Measurements from ENCODE around the gene ADCY3.

The ADCY3 gene

DNA sequence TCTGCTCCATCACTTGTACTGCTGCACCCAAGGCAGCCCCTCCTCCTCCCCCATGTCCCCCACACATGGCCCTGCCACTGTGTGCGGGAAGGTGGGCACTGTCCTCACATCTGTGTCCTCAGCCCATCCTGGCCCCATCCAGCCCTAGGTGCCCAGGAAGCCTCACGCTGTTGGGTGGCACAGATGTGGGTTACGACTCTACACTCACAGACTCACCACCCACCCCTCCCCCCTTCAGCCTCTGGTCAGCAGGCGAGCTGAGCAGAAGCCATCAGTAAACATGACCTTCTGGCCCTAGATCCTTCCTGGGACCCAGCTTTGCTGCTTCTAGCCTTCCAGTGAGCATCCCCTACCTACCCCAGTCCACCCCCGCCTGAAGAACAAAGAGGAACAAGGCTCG lies 43.0 kb downstream of the ADCY3 start:
- DNase-seq (ENCODE audit: extremely low read depth in 1 of 2, low read depth in 1 of 2), result no peak

DNA sequence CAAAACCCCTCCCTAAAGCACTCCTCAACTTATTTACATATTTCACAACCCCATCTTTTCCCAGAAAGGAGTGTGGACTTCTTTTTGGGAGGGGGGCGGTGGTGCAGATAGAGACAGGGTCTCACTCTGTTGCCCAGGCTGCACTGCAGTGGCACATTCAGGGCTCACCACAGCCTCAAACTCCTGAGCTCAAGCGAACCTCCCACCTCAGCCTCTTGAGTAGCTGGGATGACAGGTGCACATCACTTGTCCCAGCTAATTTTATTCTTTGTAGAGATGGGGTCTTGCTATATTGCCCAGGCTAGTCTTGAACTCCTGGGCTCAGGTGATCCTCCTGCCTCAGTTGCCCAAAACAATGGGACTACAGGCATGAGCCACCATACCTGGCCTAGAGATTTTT lies 44.1 kb downstream of the ADCY3 start:
- no peak for DNase-seq (ENCODE audit: extremely low read depth in 1 of 2, low read depth in 1 of 2)

DNA sequence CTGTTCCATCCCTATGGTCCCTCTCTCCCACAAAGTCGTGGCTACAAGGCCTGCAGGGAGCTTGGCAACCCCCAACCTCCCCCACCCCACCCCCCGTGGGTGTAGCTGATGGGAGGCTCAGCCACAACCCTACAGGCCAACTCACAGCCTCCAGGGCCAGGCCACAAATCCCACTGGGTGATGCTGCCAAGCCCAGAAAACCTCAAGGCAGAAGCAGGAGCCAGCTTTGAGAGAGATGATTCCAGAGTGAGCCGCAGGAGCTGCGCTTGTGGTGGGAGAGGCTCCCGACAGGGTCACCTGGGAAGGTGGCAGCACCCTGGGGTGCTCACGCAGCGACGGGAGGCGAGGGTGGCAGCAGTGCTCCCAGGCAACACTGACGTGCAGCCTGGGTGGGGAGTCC lies 44.8 kb downstream of the ADCY3 start:
- no peak for DNase-seq (ENCODE audit: extremely low read depth in 1 of 2, low read depth in 1 of 2)

DNA sequence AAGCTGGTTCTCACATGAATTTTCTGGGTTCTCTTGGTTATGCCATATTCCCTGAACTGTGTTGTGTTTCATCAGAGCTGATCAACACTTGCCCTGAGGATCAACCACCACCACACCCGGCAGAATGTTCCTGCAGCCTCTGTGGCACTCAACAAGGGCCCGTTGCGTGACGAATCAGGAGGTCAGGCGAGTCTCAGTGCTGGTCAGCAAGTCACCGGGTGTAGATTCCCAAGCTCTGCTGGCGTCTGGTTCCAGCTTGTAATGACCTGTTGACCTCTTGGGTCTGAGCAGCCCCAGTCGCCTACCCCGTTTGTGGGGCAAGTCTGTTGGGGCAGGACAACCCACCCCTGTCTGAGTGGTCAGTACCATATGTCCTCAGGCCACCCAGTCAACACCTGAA lies 46.0 kb downstream of the ADCY3 start:
- no peak for DNase-seq (ENCODE audit: extremely low read depth in 1 of 2, low read depth in 1 of 2)

DNA sequence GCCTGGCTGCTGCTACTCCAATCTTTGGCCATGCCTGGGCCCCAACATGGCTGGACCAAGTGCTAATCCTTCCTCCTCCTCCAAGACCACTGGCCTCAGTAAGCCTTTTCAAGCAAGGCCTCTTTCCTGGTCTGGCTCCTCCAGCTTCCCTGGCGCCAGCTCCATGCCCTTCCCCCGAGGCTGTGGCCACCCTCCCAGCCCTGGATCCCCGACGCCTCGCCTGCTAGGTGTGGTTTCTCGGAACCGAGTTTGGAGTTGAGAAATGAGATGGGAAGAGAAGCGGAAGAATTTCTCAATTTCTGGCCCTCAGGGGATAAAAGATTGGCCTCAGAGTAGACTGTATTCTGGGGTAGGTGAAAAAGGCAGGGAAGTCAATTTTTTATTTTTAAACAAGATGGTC lies 46.4 kb downstream of the ADCY3 start:
- DNase-seq (ENCODE audit: extremely low read depth in 1 of 2, low read depth in 1 of 2), result no peak

DNA sequence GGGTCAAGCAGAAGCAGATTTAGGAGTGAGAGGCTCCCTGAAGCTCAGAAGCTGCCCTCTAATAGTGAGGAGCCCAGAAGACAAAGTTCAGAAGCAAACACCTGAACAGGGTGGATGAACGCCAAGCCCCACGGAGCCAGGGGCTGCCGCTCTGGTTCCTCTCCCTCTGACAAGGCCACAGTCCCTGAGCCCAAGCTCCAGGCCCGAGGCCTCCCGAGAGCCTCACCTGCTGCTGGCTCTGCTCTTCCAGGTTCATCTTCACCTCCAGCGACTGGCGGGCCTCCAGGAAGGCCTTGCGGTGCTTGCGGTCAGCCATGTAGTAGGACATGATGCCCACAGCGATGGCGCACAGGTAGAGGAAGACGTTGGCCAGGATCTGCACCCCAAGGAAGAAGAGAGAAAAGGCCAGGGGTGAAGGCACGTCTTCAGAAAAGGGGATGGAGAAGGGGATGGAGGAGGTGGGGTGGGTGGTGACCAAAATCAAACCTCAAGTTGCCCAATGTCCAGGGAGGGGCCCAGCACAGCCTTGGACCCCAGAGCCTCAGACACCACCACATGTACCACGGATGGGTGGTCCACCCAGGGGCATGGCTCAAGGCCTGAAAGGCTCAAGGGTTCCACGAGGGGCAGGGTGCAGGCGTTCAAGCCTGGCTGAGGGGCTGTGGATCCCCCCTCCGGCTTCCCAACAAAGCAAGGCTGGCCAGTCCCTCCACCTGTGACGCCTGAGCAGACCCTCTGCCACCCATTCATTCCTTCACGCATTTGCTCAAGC lies 47.5 kb downstream of the ADCY3 start:
- no peak for DNase-seq (ENCODE audit: extremely low read depth in 1 of 2, low read depth in 1 of 2)

DNA sequence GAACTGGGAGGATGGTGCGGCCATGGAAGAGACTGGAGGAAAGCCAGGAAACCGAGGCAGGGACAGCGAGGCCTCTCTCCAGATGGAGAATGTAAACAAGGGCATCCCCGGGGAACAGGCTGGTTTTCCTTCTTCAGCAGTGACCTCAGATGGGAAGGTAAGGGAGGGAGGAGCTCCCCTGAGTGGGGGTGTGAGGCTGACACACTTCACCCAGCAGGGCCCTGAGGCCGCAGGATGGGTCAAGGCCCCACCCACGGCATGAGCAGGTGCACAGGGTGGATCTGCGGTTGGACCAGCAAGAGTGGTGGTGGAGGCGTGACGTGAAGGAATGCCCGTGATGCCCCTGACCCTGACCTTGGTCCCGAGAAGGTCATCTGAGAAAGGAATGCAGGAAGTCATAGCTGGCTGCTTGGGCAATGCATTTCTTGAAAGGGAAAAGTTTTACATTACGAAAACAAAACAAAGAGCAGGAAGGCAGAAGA lies 48.1 kb downstream of the ADCY3 start:
- no peak for DNase-seq (ENCODE audit: extremely low read depth in 1 of 2, low read depth in 1 of 2)

DNA sequence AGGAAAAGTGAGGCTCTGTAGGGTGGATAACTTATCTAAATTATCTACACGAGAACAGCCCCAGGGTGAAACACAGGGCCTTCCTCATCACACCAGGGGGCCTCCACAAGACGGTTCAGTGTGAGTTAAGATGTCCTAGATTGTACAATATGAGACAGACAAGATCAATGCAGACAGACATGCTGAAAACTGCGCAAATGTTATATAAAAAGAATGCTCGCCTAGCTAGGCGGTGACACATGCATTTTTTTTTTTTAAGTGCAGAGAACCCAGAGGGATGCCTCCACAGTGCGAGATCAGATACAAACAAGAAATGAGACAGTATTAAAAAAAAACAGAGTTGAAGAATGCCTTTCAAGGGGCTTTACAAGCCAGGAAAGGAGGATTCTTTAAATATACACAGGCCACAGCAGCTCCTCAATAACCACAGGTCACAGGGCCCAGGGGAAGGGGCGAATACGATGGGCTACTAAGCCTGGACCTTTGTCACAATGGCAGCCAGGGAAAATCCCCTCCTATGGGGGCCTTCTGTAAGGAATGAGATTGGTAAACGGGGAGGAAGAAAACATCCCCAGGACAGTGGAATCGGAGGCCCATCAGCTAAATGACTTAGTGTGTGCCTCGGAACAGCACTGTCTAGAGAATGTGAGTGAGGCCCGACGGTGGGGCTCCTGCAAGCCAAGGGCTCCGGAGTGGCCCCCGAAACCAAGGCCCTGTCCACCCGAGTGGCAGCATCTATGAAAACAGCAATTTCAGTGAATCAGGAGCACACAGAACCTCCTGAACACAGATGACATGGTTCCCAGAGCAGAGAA lies 48.9 kb downstream of the ADCY3 start:
- DNase-seq (ENCODE audit: extremely low read depth in 1 of 2, low read depth in 1 of 2), result no peak

DNA sequence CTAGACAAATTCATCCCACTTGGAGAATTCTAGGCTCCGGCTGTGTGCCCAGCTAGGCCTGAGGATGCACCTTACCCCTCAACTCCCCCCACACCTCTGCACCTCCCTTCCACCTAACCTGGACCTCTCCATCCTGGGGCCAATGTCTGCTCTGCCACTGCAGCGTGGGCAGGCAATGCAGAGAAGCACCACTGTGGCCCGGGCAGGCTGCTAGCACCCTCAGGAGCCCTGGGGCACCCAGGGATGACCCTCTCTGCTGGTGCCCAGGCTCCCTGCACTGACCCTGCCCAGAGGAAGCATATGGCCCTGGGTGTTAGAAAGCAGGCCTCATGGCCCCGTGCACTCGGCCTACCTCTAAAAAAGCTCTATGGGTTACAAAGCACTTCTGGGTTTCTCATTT lies 49.6 kb downstream of the ADCY3 start:
- DNase-seq (ENCODE audit: extremely low read depth in 1 of 2, low read depth in 1 of 2), result no peak

DNA sequence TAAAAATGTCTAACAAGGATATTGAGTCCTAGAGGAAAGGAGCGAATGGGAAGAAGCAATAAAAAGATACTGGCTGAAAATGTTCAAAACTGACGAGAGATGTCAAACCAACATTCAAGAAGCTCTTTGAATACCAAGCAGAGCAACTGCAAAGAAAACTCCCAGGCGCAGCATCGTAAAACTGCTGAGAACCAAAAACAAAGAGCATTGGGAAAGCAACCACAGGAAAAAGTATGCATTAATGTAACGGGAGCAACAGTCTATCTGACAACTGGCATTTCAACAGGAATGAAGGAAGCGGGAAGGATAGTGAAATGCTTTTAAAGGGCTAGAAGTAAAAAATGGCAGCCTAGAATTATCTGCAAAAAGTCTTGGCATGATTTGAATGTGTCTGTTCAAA lies 53.1 kb downstream of the ADCY3 start:
- no peak for DNase-seq (ENCODE audit: extremely low read depth in 1 of 2, low read depth in 1 of 2)

DNA sequence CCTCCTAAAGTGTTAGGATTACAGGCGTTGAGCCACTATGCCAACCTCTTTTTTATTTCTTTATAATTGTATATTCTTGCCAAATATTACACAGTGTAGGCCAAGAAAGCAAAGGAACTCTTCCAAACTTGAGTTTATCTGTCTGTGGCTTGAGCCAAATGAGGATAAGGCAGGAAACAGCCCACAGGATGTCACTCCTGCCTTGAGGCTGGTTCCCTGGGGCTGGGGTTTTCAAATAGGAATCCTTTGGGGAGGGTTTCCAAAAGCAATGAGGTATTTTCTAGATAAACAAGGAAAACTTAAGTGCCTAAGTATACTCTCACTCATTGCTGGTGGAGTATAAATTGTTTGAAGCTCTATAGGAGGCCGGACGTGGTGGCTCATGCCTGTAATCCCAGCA lies 56.4 kb downstream of the ADCY3 start:
- DNase-seq (ENCODE audit: extremely low read depth in 1 of 2, low read depth in 1 of 2), result no peak

DNA sequence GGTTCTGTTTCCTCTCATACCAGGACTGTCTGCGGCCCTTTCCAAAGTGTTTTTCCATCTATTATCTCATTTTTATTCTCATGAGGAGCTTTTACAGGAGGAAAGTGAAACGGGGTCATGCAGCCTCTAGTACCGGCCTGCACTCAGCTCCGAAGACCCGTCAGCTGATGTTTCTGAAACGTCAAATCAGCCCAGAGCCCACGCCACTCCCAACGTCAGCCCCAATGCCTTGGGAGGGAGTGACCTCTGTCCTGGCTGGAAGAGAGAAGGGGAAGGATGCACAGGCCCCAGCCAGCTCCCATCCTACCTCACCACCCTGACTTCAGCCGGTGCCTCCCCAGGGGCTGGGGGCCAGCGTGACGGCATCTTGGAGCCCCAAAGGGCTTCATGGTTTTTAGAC lies 58.5 kb downstream of the ADCY3 start:
- no peak for DNase-seq (ENCODE audit: extremely low read depth in 1 of 2, low read depth in 1 of 2)

DNA sequence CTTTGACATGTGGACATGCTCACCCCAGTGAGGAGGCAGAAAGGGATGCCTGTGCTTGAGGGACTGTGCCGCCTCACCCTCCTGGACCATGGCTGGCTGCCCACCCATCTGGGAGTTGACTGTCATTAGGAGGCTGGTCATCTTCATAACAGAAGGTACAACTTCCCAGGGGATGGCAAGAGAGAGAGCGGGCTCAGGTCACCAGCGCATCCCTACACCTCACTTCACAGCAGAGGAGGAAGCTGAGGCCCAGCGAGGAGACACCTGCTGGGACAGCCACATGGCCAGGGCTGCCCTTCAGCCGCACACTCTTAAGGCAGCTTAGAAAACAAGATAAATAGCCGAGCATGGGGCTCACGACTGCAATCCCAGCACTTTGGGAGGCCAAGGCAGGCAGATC lies 59.4 kb downstream of the ADCY3 start:
- DNase-seq (ENCODE audit: extremely low read depth in 1 of 2, low read depth in 1 of 2), result no peak

DNA sequence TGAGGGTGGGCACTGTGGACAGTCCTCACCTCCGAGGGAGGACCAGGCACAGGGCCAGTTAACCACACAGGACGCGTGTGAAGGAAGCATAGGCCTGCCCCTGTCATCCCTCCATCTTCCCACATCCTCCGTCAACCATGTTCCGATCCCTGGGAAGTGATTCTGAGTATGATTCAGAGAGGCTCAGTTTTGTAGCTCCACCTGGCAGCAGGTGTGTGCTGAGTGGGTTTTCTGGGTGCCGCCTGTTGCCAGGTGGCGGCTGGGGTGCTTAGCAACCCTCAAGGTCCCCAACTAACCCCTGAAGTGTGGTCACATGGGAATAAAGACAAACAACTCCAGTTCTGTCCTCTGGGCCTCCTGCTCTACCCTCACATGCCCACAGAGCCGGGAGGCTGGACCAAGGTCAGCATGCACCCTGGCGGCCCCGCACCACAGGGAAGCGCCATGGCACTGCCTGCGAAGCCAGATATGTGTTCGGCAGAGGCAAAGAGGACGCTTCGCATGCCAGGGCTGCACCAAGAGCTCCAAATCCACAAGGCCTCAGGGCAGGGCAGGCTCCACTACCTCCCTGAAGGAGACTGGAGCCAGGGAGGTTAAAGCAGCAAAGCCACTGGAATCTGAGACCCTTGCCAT lies 60.0 kb downstream of the ADCY3 start:
- DNase-seq (ENCODE audit: extremely low read depth in 1 of 2, low read depth in 1 of 2), result no peak

DNA sequence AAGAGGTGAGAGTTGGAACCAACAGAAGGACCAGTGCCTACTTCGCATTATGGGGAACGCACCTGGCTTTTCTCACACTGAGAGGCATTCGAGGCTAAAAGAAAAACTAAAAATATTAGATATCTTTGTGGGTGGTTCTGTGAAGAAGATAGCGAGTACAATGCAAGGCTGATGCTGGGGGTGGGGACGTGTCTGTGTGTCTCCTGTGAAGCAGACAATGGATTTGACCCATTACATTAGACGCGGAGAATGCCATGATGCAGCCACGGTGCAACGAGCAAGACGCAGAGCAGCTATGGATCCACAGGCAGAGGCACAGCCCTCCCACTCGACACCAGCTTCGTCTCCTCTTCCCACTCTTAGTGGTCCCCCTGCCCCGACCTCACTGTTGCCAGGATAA lies 61.0 kb downstream of the ADCY3 start:
- no peak for DNase-seq (ENCODE audit: extremely low read depth in 1 of 2, low read depth in 1 of 2)

DNA sequence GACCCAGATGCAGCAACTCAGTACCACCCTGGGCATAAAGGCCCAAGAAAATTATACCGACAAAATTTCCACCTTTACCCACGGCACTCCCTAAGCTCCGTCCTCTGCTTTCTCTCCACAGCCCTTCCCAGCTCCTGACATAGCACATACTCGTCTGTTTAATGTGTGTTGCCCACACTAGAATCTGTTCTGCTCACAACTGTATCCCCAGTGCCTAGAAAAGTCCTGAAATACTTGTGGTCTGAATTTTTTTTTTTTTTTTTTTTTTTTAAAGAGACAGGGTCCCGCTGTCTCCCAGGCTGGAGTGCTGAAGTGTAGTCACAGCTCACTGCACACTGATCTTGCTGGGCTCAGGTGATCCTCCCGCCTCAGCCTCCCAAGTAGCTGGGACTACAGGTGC lies 62.3 kb downstream of the ADCY3 start:
- no peak for DNase-seq (ENCODE audit: extremely low read depth in 1 of 2, low read depth in 1 of 2)

DNA sequence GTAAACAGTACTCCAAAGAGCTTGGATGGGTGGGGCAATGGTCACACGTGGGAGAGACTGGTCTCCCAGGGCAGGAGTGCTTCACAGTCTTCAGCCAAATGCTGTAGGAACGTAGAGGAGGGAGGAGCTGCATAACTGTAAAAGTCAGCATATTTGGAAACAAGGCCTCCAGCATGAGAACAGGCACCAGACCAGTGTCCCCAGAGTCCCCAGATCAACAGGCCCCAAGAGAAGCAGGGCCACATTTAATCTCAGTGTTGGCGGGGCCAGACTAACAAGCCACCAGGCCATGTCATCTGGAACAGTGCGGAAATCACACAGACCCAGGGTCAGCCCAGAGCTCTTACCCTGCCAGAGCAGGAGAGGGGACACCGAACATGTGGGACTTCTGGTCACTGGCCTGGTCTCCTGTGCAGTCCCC lies 63.2 kb downstream of the ADCY3 start:
- DNase-seq (ENCODE audit: extremely low read depth in 1 of 2, low read depth in 1 of 2), result no peak

DNA sequence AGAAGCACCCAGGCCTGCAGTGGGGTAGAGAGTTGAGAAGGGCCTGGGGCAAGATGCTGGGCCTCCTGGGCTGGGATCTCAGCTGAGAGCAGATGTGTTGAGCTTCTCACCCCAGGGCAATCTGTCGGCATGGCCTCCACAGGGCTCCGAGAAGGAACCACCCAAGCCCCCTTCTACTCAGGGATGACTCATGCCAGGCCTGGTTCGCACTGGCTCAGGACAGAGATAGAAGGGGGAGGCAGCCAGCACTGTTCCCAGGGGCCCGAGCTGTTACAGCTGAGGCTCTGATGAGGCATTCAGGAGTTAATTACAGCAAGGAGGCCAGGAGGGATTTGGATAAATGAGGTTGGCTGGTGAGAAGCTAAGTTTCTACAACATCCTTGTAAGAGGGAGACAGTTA lies 64.3 kb downstream of the ADCY3 start:
- DNase-seq (ENCODE audit: extremely low read depth in 1 of 2, low read depth in 1 of 2), result no peak

DNA sequence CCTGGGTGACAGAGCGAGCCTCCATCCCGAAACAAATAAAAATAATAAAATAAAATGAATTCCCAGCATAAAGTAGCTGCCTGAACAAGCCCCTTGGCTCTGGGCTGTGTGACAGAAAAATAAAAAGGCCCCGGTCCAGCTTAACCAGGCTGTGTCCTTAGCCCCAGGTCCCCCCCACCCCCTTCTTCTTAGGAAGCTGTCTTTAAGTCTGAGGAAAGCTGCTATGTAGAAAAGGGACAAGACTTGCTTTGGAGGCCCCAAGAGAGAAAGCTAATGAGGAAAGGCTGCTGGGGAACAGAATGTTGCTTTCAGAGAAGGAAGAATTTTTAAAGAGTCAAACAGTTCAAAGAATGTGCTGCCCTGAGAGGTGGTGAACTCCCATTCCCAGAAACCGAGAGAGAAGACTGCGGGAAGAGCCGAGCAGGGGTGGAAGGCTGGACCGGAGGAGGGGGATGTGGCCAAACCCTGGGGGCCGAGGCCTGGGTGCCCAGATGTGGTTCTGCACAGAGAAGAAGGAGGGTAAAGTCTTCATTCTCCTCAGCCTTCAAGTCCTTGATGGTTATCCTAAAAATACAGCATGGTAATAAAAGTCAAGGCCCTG lies 64.9 kb downstream of the ADCY3 start:
- DNase-seq (ENCODE audit: extremely low read depth in 1 of 2, low read depth in 1 of 2), result no peak

DNA sequence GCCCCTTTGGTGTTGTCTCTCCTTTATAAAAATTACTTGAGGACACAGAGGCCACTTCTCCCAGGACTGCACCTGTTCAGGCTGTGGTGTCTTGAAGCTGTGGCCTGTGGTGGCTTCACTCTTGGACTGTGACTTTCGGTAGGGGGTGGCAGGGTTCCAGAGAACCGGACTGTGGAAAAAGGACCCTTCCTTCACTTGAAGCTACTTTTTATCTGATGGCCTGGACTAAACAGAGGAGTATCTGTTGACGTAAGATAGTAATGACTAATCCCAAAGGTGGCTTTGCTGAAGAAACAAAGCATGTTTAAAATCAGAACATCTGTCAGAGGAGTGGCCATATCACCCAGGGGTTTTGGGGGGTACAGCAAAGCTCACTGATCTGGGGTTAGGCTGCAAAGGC lies 66.0 kb downstream of the ADCY3 start:
- DNase-seq (ENCODE audit: extremely low read depth in 1 of 2, low read depth in 1 of 2), result no peak

DNA sequence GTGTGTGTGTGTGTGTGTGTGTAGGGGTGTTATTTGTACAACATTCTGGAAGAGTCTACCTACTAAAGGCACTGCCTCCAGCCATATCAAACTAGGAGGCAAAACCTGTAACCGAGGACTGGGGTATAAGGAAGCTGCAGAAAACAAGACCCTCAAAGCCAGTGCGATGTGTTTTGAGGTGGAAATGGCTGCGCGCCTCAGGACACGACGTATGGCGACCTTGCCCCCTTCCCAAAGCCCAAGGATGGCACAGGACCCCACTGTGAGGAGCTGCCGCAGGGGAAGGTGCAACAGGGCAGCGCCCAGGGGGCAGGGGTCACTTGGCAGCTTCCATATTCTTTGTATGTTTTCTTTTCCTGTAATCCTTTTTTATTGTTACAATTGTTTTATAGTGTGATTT lies 67.0 kb downstream of the ADCY3 start:
- DNase-seq (ENCODE audit: extremely low read depth in 1 of 2, low read depth in 1 of 2), result no peak

Data from stimulated activated CD8-positive, alpha-beta memory T cell treated with anti-CD3 and anti-CD28 coated beads, Interleukin-7, amount 100 ng/mL, for 48 hours (primary cell).